HG03097 (cell line): Measurements from ENCODE around the gene BANF1.

Experiments used
- ATAC-seq: cut with Tn5 transposase; IDR thresholded peaks from one replicate; pipeline ENCODE4 v1.9.1; 2021; ENCODE audit not compliant: unreplicated experiment, low FRiP score

Gene BANF1

GRCh38 chr11:66032957-66033735 lies 30.8 kb downstream of the BANF1 start:
- no peak for ATAC-seq

GRCh38 chr11:66035653-66036333 lies 33.5 kb downstream of the BANF1 start:
- ATAC-seq = no peak

- ATAC-seq = no peak
Observed at GRCh38 chr11:66036334-66036710, 34.0 kb downstream of the BANF1 start.

GRCh38 chr11:66037327-66037726 lies 35.0 kb downstream of the BANF1 start:
- ATAC-seq = no peak

DNA sequence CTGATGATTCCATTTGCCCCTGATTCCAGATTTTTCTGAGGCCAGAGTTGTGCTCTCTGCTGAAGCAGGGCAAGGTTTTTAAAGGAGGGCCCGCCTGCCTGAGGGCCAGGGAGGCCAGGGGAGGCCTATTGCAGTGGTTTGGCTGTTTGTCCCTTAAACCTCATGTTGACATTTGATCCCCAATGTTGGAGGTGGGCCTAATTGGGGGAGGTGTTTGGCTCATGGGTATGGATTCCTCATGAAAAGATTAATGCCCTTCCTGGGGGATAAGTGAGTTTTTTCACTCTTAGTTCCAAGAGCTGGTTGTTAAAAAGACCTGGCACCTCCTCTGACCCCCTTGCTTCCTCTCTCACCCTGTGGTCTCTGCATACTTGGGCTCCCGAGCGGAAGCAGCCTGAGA lies 37.5 kb downstream of the BANF1 start:
- no peak for ATAC-seq

GRCh38 chr11:66042227-66042995 lies 40.1 kb downstream of the BANF1 start:
- ATAC-seq = no peak

DNA sequence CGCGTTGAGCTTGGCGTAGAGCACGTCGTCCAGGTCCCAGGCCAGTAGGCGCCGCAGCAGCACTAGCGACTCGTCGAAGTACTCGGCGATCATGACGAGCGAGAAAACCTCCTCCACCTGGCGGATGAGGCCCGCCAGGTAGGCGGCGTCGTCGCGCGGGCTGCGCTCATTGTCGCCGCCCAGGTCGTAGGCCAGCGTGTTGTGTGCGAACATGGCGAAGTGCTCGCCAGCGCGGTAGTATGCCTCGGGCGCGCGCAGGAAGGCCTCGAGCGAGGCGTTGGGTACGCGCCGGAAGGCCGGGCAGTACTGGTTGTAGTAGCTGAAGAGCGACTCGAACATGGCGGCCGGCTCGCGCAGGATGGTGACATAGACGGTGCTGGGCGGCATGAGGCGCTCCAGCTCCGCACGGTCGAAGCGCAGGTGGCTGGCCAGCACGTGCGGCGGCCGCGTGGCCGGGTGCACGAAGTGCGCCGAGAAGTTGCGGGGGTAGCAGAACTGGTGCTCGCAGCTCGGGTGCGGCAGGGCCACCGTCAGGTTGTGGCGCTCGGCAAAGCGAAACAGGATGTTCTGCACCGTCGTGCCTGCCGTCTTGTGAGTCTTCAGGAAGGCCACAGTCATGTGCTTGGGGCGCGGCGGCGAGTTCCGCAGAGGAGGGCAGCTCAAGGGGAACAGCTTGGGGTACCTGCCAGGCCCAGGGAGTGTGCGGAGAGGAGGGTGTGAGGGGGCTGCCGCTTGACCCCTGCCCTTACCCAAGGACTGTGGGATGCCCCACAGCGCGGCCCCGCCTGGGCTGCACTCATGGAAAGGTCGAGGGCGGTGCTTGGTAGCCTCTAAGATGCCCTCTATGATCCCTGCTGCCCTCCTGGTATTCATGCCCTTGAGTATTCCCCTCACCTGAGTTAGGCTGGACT lies 40.9 kb downstream of the BANF1 start:
- ATAC-seq = no peak

- no peak for ATAC-seq
Observed at GRCh38 chr11:66044757-66045156, 42.5 kb downstream of the BANF1 start.

DNA sequence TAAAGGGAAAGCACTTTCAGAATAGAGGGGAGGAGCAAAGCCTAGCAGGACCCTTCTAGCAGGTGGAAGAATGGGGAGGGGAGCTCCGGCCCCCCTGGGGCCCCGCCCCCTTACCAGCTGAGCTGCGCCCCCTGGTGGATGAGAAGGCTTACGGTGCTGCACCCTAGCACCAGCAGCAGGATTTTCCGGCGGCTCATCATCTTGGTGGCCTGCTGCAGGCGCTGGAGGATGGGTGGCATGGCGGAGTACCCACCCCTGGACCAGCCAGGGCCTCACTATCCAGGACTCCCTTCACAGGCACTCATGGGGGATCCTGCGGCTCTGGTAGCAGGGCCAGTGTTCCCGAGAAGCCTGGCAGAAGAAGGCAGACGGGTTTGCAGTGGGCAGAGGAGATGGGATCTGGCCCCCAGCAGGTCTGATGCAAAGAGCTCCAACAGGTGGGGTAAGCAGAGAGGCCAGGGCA lies 42.9 kb downstream of the BANF1 start:
- ATAC-seq = peak; percentile 64

DNA sequence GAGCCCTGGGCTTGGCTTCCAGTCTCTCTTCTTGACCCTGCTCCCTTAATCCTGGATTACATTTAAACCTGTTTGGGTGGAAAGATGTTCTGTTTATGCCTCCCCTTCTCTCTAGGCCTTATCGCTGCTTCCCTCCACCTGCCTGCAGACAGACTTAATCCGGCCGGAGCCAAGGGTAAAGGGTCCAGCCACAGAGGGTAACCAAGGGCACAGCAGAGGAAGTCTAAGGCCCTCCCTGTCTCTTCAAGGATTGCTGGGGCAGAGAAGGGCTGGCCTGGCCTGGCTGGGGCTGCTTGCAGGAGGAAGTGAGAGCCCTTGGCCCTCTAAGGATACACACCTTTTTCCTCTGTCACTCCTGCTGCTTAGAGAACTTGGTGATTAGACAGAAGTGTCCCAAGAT lies 44.6 kb downstream of the BANF1 start:
- no peak for ATAC-seq

DNA sequence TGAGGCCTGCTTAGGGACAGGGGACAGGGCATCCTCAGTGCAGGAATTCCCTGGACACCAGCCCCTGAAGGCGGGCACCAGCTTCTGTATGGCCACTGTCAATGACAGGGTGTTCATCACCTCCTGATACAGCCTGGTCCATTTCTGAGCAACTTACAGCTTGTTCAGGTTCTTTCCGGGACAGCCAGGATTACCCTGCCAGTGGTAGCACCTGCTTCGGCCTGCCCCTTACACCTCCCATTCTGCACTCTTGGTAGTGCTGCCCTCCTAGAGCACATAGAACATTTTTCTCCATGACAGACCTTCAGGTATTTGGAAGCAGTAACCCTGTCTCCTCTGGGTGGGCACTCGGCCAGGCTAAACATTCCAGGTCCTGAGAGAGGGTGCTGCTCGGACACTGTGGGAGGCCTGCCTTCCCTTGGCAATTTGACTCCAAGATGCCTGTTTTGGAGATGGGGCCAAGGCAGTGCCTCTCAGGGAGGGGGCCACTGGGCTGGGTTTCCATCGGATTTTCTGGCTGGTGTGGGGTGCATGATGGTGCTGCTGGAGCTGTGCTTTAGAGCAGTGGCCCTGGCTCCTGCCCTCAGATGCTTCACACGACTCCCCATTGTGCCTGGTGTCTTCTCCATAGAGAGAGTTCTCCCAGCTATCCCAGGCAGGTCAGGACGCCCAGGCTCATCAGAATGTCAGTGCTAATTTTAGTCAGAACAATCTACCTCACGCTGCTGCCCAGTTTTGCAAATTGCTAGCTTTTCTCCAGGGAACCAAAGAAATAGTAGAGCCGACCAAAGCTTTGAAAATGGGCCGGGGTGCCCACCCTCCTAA lies 45.5 kb downstream of the BANF1 start:
- ATAC-seq = no peak

DNA sequence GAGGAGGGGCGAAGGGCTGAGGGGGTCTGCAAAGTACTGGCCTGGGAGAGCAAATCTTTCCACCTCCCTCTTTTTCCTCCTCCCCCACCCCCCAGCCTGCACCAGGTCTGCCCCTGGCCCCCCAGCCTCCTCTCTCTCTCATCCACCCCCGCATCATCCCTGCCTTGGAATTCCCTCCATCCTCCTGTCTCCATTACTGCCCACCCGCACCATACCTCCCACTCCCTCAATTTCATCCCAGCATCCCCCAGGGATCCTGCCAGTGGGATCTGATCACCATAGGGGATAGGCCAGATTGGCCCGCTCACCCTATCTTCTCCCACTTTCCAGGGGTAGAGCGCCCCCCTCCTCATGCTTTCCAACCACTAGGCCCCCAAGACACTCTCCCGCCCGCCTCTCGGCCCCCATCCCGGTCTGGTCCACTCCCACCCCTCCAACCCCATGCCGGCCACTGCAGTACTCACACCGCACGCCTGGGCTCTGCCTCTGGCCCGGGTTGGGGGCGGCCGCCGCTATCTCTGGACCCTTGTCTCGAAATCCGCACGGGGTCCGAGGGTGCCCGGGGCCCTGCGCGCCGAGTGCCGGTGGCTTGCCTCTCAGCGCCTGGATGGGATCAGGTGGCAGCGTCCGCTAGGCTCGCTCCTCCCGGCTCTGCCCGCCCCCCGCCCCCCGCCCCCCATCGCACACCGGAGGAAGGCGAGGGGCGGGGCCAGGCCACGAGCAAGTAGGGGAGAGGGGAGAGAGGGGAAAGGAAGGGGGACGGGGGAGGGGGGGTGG lies 46.4 kb downstream of the BANF1 start, which contains the start of gene GAL3ST3:
Gene GAL3ST3, minus strand, starts transcription at position 615 of the 777 bp plus-strand sequence. CDS start 3,746 bp downstream, outside the sequence.
- no peak for ATAC-seq

- ATAC-seq = no peak
Observed at GRCh38 chr11:66050581-66051231, 48.4 kb downstream of the BANF1 start.

GRCh38 chr11:66051371-66051765 lies 49.1 kb downstream of the BANF1 start:
- ATAC-seq = no peak

DNA sequence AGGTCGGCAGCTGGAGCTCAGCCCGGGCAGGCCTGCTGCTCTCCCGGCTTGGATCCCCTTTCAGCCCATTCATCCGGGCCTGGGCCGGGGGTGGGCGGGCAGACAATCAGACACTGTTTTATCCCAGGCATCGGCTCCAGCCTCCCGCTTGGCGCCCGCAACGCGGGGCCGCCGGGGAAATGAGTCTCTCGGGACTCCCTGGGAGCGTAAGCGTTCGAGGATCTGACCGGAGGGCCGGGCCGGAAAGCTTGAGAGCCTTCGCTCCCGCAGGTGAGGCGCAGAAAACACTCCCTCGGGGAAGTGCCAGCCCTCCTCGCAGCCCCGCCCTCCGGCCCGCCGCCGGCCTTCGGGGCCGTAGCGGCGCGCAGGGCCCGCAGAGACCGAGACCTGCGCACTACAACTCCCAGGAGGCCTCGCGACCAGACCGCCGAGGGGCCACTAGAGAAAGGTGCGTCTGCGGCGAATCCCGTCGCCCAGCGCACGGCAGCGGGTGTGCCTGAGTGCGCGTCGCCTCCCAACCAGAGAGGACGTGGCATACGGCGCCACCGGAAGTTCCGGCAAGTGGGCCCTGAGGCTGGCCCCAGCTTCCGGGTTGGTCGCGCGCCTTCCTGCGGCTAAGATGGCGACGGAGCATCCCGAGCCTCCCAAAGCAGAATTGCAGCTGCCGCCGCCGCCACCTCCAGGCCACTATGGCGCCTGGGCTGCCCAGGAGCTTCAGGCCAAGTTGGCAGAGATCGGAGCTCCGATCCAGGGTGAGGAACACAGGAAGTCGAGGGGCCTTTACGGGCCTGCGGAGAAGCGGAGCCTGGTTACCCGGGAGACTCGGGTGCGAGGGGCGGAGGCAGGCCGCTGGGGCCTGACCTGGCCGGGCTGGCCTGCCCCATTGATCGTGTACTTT lies 49.7 kb downstream of the BANF1 start, which contains the start of gene SF3B2:
Gene SF3B2, plus strand, starts transcription at position 599 of the 898 bp plus-strand sequence. Its CDS starts 21 bp downstream, at position 620.
- ATAC-seq = peak; percentile 91

DNA sequence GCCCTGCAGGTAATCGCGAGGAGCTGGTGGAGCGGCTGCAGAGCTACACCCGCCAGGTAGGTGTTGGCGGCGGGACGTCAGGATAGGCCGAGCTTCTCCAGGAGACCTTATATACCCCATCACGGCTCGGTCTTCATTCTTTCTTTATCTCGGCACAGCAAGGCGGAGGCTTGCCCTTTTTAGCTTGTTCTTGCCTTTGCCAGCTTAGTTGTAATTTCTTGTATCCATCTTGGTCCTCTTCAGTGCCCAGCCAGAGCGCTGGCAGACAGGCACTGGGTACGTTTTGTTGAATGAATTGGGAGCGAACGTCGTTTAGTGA lies 50.3 kb downstream of the BANF1 start:
- ATAC-seq = no peak
